ENCODE results near the gene HAPLN1.
A peak's percentile ranks its signal among the peaks of the same experiment; 100 is the strongest.

Gene HAPLN1

DNA sequence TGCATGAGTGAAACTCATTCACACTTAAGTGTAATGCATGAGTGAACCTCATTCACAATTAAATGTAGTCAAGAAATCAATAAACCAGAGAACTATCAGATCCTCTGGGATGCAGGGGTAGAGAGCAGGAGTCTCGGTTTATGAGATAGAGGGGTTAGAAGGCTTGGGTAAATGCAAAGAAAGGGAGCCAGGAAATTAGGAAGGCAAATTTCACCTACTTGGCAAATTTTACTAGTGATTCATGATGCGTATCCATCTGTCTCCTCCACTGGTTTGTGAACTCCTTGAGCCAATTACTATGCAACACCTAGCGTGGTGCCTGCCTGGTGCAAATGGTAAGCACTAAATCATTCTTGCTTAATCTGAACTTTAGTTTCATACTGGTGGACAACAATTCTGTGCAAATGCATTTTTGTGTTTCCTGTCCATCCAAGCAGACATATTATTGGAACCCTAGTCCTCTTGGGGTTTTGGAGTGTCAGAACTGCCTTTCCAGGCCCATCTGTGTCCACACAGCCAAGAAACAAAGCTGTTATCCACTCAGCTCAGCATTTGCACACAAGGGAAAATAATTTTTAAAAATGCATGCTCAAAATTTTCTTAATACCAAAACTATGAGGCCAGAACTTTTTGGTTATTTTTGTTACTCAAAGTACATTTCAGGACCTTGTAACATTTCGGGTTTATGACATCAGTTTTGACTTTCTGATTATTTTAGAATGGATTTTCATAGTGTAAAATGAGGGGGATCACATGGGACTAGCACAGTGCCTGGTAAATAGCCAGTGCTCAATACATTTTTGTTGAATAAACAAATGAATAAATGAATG lies 5.2 kb downstream of the HAPLN1 start:
- peak; percentile 59 for DNase-seq

DNA sequence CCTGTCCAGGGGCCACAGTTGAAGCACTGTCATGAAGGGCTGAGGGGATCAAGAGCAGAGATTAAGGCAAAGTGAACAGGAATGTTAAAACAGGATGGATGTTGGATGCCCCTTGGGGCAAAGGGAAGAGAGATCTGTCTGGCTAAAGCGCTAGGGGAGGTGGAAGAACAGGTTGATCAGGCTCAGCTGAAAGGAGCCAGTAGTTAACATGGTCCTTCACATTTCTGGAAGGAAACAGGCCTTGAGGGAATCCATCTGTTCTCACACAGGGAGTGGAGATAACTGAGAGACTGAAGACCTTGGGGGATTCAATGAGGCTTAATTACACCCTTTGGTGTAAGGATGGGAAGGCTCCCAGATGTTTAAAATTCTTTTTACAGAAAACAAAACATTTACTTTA lies 5.8 kb downstream of the HAPLN1 start:
- peak; percentile 93 for DNase-seq

DNA sequence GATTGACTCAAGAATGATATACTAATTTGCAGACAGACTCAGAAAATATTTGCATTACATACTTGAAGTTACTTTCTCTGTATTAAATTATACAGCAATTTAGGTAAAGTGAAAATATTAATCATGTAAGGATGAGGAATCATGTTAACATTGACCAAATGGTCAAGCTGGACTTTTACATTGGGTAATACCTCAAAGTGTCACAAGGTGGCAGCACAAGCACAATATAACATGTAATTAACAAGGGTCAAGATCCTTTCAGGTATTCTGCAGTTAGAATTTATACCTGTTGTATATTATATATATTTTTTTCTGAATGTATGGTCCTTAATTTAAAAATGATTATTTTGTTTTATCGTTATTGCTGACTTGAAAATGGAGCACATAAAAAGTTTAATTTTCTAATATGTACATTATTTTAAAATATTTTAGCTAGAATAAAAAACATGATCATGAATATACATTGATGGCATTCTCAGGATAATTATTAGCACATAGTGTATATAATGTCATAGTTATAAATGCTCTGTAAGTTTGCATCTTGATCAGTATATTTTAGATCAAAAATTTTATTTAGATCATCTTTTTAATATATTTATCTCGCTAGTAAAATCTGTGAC lies 8.6 kb downstream of the HAPLN1 start:
- DNase-seq: no peak

DNA sequence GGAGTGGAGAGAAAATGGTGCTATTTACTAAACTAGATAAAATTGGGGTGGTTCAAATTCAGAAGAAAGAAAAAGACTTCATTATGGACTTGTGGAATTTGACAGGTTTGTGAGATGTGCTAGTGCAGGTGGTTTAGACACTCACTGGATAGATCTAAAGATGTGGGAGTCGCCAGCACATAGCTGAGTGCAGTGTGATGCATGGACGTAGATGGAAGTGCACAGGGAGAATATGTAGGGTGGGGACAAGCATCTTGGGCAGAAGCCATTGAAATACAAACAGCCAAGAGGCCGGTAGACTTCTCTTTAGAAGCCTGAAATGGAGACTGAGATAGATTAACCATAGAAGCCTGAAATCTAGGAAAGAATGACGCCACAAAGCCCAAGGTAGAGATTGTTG lies 10.7 kb downstream of the HAPLN1 start:
- DNase-seq: no peak

DNA sequence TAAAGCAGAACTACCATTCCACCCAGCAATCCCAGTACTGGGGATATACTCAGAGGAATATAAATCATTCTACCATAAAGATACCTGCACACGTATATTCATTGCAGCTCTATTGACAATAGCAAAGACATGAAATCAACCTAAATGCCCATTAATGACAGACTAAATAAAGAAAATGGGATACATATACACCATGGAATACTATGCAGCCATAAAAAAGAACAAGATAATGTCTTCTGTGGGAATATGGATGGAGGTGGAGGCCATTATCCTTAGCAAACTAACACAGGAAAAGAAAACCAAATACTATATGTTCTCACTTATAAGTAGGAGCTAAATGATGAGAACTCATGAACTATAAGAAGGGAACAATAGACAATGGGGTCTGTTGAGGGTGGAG lies 12.5 kb downstream of the HAPLN1 start:
- DNase-seq: no peak

DNA sequence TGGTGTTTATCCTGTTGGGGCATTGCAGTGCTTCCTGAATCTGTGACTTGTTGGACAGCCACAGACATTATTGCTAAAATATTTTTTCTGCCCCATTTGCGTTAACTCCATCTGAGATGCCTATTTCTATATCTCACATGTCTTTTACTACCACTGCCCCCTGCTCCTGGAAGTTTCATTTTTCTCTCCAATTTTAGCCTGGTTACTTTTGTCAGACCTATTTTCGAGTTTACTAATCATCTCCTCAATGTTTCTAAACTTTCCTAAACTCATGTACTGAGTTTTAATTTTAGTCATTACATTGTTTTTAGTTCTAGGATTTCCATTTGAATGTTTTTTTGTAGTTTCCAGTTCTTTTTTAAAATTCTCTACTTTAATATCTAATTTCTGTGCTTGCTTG lies 17.6 kb downstream of the HAPLN1 start:
- DNase-seq: no peak

DNA sequence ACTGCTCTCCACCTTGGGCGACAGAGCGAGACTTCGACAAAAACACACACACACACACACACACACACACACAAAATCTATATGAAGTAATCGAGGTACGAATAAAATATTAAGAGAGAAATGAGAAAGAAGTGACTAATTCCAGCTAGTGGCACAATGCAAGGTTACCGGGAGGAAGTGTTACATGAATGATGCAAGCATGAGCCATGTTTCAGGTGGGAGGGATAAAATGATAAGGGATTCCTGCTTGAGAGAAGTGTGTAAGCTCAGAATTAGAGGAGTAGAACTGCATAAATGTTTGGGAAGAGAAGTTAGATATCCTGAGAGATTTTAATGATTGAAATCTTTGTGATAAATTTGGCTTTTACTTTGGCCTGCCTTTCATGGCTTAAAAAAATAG lies 18.8 kb downstream of the HAPLN1 start:
- no peak for DNase-seq

DNA sequence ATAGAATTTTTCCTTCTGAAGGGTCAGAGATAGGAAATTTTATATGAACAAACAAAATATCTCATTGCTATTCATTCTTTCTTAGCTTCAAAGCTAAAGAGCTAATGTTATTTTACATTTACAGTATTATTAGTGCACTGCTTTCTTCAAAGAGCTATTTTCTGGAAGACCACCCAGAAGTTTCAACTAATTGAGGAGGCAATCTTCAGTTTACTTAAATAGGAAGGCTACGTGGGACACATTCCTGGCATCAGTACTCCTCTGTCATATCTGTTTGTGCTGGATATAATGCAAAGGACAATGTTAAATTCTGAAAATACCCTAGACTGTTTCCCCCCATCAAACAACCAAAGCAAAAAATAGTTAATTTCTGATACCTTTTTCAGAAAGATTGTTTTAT lies 30.8 kb downstream of the HAPLN1 start:
- no peak for DNase-seq

DNA sequence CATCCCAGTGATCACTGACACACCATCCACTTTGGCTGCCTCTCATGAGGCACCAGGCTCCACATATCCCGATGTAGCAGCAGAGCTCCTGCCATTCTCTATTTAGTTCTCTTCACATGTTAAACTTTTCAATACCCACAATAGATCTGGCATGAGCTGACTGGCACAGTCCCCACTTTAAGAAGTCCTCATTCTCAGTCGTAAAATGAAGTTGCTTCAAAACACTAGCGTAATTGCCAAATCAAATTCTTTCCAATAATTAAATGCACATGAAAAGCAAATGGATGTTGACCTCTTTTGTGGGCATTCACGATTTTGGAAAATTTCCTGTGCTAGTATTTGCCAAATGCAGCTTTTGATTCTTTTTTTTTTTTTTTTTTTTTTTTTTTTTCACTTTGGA lies 32.4 kb downstream of the HAPLN1 start:
- no peak for DNase-seq

DNA sequence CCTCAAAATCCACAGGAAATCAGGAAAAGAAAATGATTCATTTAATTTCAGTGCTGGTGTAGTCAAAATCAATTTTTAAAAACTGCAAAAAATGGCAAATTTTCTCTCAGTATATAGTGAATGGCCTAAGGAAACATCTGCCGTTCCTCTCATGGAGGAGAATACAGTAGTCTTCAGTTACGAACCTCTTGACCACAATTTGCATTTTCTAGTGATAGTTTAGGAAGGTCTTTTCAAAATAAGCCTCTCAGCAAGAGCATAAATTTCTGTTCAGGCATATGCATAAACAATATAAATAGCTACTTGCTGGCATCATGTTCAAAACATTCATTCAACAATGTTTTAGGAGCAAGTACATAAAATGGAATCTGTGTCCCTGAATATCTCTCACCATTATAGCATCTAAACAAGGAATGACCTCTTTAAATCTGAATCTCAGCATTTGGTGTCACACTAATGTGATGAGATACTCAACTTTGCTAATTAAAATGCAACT lies 33.5 kb downstream of the HAPLN1 start:
- DNase-seq: no peak

DNA sequence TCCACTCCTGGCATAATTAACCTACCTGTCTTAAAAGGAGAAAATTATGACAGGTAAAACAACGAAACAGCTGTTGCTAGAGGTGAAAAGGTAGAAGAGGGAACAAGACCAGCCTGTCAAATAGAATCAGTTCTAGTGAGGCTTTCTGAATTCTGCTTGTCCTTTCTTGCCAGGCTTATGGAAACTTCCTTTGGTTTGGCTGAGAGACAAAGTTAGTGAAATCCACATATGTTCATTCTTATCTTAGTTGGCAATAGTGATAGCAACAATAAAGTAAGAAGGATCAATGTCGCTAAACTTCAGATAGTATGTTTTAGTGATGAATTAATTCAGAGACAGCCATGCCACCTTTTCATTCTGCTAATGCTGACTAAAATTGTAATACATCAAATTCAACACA lies 34.4 kb downstream of the HAPLN1 start:
- DNase-seq: no peak

DNA sequence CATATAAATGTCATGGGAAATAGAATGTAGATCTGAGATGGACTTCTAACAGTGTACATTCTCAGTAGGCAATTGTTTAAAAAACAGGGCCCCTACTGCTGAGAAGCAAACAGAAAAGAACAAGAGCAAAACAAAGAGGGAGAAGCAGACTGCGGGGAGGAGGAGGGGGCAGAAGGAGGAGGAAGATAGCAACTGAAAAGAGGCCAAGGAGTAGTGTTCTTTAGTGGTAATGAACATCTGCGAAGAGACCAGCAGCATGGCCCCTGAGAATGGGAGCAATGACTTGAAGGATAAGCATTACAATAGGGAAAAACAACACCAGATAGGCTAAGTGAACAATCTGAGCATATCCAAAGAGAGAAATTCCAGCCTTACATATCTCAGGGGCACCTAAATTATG lies 36.8 kb downstream of the HAPLN1 start:
- no peak for DNase-seq

DNA sequence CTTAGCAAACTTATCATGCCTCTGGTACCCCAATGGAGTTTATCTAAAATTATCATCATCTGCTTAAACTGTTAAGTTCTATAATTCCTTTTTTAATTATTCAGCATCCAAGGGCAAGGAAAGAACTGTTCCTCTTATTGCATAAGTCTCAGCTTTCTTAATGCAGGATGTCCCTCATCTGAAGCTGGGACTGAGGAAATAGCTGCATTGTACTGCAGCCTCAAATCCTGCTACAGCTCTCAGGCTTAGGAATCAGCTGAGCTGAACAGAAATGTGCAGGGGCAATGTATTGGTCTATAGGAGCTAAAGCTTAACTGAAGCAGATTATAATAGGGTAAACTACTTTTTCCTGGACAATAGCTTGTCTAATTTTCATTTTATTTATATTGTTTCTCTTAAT lies 48.0 kb downstream of the HAPLN1 start:
- no peak for DNase-seq

DNA sequence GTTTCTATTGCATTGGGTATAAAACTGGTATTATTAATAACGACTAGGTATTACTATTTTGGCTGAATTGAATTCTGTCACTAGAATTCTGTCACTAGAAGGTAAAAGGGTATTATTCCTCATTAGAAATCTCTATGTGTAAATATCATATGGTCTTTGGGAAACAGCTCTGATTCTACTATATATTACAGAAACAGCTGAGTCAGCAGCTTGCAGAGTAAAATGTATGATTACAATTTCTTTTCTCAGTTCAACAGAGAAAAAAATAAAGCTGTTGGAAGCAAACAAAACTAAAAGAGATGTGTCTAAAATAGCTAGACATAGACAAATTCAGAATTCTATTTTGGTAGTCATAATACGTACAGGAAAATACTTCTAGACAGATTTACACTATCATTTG lies 48.5 kb downstream of the HAPLN1 start:
- DNase-seq: no peak

DNA sequence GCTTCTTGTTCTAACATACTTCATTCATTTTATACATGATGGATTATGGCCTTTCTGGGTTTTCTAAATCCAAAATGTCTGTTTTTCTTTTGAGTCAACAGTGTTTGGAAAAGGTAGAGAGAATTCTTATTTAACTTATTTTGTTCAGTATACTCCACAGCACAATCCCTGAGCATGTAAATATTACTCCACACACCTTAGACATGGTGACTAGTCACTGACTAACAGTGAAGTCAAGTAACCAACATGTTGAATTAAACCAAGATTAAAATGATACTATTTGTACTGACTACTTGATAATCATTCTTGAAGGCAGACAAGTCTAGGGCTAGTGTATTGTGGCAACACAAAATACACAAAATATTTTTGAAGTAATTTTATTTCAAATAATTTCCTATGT lies 55.0 kb downstream of the HAPLN1 start:
- no peak for DNase-seq

DNA sequence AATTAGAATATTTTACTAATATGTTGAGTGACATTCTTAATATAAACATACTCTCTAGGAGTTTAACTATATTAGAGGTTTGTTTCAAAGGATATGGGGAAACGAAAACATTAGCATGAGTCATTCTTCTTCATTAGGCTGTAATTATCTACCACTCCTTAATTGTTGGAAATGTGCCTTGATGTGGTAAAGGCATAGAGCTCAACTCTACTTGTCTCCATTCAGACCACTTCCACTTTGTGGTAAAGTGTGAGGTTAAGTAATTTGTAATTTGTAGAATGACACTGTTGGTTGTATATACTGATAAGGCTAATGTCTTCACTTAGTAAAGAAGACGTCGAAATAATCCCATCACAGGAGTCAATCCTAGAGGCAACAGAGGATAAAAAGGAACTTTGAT lies 58.1 kb downstream of the HAPLN1 start:
- no peak for DNase-seq

DNA sequence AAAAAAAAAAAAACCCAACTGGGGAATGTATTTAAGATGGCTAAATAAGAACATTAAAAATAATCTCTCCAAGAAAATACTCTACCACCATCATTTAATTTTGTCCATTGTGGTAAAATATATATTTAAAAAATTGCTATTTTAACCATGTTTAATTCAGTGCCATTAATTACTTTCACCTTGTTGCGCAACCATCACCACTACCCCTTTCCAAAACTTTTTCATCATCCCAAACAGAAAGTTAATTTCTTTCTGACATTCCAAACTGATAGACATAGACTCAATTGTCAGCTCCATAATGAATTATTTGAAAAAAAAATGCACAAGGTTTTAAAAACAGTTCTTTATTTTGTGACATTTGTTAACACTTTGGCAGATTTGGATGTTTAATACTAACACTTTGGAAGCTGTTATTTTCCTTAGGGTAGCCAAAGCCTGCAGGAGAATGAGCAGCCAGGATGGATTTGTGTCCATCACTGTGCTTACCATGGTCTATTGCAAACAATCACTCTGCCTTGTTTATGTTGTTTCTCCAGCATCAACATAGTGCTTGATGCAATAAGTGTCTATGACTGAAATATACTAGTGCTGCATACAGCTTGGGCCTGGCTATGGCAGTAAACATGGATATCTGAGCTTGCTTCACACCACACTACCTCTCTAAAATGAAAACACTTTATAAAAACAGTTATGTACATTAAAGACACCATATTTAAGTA lies 62.7 kb downstream of the HAPLN1 start:
- no peak for DNase-seq

DNA sequence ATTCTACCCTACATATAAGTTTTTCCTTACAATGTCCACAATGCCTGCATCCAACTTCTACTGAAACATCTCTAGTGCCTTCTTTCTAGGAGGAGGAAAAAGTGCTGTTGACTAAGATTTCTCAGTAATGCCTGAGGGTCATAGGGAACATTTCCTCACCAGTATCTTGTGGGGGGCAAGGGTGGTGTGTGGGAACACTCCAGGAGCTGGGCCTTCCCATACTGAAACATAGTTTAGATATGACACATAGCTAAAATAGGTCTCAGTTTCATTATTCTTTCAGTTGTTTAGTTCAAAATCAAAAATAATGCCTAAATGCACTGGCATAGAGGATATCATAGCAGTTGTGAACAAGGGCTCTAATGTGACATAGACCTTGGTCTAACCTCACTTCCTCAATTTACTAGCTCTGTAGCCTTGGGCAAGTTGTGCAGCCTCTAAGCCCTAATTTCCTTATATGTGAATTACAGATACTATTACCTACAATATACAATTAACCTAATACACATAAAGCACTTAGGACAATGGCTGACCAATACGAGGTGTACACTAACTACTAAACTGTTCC lies 66.1 kb downstream of the HAPLN1 start:
- DNase-seq: no peak

DNA sequence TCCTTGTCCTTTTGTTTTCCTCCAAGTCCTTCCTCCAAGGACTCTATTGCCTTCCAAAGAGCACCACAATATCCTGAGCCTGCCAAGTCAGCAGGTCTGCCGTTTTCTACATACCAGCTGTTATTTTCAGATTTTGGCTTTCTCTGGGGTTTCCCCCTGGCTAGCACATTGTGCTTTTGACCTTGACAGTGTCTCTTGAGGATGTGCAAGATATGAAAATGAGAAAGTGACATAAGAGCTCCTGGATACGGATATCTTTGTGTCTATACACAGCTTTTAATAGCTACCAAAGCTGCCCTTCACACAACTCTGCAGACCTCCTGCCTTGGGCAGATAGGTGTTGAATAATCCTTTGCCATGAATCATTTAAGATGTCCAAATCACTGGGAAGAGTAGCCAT lies 67.0 kb downstream of the HAPLN1 start:
- no peak for DNase-seq

DNA sequence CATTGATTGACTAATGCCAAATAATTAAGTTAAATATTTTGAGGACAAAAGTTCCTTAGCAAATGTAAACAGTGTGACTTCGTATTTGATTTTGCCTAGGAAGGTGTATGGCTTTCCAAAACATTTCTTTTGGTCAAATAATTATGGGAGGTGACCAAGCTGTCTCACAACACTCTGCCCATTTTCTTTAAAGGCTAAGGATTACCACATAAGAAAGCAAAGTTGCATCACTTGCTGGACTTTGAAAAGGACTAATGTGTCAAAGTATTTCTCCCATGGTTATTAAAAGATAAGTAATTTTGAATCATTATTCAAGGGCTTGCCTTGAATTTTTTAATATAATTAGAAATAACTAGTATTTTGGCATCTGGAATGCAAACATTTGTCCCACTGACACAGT lies 74.7 kb downstream of the HAPLN1 start:
- DNase-seq: no peak

DNA sequence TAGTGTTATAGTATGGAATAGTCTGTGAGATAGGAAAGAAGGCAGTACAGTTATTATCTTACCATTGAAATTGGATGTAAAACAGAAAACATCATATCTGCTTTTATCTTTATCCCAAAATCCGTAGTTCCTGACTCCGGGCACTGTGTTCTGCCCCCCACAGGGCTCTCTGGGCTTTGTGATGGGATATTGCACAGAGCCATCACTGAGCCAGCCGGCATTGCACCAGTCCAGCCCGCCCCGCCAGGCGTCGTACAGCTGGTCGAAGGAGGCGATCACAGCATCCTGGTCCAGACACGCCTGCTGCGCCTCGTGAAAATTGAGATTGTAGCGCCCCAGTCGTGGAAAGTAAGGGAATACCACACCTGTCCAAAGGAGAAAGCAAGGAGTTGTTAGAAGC lies 76.4 kb downstream of the HAPLN1 start:
- no peak for DNase-seq

DNA sequence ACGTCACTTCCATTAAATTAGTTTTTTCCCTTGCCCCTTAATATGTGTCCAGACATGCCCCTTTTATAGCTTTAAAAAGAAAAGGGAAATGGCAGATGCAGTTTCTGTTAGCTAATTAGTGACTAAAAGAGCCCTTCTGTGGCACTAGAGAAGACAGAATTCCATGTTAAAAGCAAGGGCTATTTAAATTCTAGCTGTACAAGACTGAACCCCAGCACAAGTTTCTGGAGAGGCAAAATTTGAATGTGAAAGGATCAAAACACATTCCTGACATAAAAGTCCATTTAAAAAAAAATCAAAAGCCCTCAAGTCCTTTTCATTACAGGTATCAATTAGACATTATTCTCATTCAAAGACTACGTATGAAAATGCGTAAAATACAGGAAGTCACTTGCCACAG lies 78.7 kb downstream of the HAPLN1 start:
- no peak for DNase-seq

DNA sequence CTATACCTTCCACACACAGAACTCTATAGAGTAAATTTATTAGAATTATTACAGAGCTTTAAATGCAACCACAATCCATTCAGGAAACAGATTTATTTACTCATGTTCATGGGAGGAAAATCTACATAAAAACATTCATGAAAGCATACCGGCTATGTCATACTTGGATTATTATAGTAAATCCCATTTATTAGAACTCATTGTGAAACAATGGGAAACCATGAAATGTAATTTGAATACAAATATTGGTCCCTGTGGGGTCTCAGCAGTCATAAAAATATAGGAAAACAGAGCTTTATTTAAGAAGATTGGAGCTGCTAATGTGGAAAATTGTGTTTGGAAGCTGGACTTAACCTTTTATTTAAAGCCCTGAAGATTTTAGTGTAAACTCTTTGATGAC lies 80.7 kb downstream of the HAPLN1 start:
- no peak for DNase-seq

DNA sequence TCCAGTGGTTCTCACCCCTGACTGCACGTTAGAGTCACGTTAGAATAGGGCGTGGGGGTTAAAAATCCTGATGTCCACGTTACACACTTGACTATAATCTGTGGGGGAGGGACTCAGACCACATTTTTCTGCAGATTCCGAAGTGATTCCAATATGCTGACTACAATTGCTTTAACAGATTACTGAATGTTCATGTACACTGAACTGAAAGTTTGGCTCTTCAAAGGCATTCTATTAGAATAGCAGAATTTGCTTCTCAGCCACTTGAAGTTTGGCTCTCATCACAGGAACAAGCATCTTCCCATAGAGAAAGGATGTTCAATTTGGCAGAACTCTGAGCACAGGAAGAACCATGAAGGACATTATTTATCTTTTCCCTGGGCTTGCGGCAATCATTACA lies 84.5 kb downstream of the HAPLN1 start:
- no peak for DNase-seq
